GM12873 (cell line): ENCODE measurements around the gene CMYA5.

Experiments
- CTCF ChIP-seq: IDR thresholded peaks from 2 replicates; pipeline ENCODE4 v1.5.1; 2012; ENCODE audit warnings: low read depth, mild to moderate bottlenecking, moderate library complexity, low read length, control low read depth; ENCODE audit not compliant: insufficient read depth; ENCODE audit errors: missing control alignments

CMYA5 gene

GRCh38 chr5:79793304-79793703 lies 103.7 kb downstream of the CMYA5 start:
- no peak for TF ChIP-seq CTCF

GRCh38 chr5:79793722-79794121 lies 104.1 kb downstream of the CMYA5 start:
- no peak for TF ChIP-seq CTCF

DNA sequence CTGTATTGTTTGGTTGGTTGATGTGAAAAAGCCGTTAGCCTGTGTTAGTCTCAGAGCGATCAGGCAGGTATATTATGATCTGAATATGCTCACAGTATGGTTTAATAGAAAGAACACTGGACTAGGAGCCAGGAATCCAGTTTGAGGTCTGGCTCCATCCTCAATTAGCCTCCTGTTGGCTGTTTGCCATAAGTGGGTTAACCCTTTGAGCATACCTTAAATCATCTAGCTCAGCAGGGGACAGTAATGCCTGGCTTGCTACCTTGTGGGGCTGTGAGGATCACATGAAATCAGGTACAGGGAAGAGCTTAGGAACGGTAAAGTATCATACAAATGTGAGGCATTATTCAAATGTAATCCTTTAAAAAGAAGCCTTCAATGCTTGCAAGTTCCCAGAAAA lies 104.7 kb downstream of the CMYA5 start:
- TF ChIP-seq CTCF, result no peak

DNA sequence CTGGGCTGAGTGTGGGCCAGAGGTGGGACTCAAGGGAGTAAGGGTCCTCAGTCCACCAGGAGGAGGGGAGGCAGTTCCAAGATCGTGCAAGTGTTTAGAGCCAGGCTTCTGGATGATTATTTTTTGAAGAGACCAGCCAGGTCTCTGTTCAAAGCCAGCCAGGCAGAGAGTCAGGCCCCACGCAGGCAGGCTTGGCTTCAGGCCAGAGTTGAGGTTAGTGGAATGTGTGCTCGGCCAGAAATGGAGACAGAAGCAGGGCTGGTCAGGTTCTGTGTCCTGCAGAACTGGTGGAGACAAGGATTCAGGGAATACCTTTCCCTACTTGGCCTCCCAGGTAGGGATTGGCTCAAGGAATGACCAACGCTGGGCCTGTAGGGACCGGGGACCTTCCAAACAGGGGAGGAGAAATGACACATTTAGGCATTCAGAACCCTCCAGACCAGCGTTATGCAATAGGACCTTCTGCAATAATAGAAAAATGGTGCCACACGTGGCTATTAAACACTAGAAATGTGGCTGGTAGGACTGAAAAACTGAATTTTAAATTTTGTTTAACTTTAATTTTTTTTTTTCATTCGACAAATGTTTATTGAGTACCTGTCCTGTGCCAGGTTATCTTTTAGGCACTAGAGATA lies 106.2 kb downstream of the CMYA5 start:
- TF ChIP-seq CTCF, result no peak

DNA sequence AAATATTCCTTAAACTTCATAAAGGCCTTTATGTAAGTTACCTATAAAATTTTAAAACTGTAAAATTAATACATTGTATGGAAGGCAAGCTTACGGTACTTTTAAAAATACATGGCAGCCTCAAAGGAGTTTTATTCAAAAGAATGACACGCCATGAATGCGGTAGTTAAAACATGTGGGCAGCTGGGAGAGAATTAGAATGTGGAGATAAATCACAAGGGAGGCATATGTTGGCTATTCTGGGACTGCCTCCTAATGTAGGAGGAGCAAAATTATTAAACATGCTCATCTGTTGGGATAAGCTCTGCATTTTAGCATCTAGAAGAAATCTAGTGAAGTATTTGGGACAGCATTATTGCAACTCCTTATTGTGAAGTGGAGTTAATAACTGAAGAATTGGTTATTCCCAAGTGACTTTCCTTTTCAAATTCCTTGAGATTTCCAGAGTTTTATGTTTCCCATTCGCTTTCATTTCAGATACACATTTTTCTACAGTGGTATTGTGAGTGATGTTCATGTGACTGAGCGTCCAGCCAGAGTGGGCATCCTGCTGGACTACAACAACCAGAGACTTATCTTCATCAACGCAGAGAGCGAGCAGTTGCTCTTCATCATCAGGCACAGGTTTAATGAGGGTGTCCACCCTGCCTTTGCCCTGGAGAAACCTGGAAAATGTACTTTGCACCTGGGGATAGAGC lies 109.4 kb downstream of the CMYA5 start:
- no peak for TF ChIP-seq CTCF

DNA sequence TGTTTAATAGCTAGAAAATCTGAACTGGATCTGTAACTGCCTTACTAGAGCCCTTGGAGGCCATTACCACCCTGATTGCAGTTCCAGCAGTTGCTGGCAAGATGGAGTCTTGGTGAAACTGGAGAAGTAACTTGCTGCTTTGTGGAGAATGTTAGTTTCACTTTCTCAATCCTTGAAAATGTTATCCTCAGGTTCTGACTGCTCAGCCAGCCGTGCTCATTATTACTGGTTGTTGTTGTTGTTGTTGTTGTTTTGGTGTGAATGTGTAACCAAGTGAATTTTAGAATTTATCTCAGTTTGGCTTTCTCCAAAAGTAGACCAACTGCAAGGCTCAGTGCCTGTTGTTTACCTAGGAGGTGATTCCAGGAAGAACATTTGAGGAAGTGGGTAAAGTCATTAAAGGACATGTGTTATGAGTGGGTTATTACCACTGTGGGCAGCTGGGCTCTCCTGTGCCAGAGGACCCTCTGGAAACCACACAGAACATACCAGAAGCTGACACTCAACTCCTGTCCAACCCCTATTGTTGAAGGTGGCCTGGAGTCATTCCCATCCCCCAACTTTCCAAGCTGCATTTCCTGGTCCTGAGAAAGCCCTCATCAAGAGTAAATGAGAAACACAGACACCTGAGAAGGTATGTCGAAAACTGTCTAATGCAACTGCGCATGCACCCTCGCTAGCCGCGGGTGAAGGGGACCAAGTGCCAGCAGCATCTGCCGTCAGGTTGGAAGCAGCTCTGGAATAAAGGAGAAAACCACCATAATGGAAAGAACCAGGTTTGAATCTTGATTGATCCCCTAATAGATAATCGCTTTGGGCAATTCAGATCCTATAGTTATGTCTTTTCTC lies 111.6 kb downstream of the CMYA5 start:
- TF ChIP-seq CTCF, result no peak

- no peak for TF ChIP-seq CTCF
These were observed 112.8 kb downstream of the CMYA5 start for GRCh38 chr5:79802406-79802805.
